ENCODE results near the gene PUS10. TPM values are rescaled to one million over a fixed set of nuclear protein-coding genes. Genes with fewer than 3 reads are reported as not detected.
A peak's percentile ranks its signal among the peaks of the same experiment; 100 is the strongest.
"Not testable (repeated sequence)": the region's sequence is repeated elsewhere in the genome, so short reads cannot be mapped to it uniquely, and the experiment has no call there.

The PUS10 gene
- total RNA-seq, 1 donor from 2014 or later, result 6.0 TPM

- no peak for DNase-seq (ENCODE audit: extremely low spot score, unreplicated experiment)
- Mint-ChIP-seq H3K4me3 (ENCODE audit: unreplicated experiment) (no peak overlapping the region), H3K27ac (ENCODE audit: unreplicated experiment) (peak overlapping the region; percentile 25)
Observed at GRCh38 chr2:60926741-60927552, 91.1 kb downstream of the PUS10 start.

GRCh38 chr2:60925994-60926740 is 91.9 kb downstream of the PUS10 start:
- Mint-ChIP-seq H3K27me3 (ENCODE audit: unreplicated experiment) (no peaks in the 10 kb centered on the region), H3K36me3 (ENCODE audit: unreplicated experiment) (peaks cover 24% of the 10 kb centered on the region), H3K4me1 (ENCODE audit: unreplicated experiment) (peaks cover 16% of the 10 kb centered on the region), H3K9me3 (ENCODE audit: unreplicated experiment) (no peaks in the 10 kb centered on the region), H3K27ac (ENCODE audit: unreplicated experiment) (peak overlapping the region; percentile 21), H3K4me3 (ENCODE audit: unreplicated experiment) (no peak overlapping the region)
- TF ChIP-seq CTCF (IDR thresholded peaks at IDR 0.05), result no peak
- no peak for DNase-seq (ENCODE audit: extremely low spot score, unreplicated experiment)

More at GRCh38 chr2:60926741-60927552, 91.1 kb downstream of the PUS10 start:
- no peak for TF ChIP-seq CTCF (IDR thresholded peaks at IDR 0.05)
- Mint-ChIP-seq H3K4me1 (ENCODE audit: unreplicated experiment) (peaks cover 16% of the 10 kb centered on the region), H3K36me3 (ENCODE audit: unreplicated experiment) (peaks cover 23% of the 10 kb centered on the region), H3K27me3 (ENCODE audit: unreplicated experiment) (no peaks in the 10 kb centered on the region), H3K9me3 (ENCODE audit: unreplicated experiment) (no peaks in the 10 kb centered on the region)

GRCh38 chr2:60907329-60907728 is 110.7 kb downstream of the PUS10 start:
- Mint-ChIP-seq H3K36me3 (ENCODE audit: unreplicated experiment) (peaks cover 12% of the 10 kb centered on the region), H3K9me3 (ENCODE audit: unreplicated experiment) (no peaks in the 10 kb centered on the region), H3K27ac (ENCODE audit: unreplicated experiment) (no peak overlapping the region), H3K4me3 (ENCODE audit: unreplicated experiment) (no peak overlapping the region), H3K27me3 (ENCODE audit: unreplicated experiment) (no peaks in the 10 kb centered on the region), H3K4me1 (ENCODE audit: unreplicated experiment) (no peaks in the 10 kb centered on the region)
- no peak for TF ChIP-seq CTCF (IDR thresholded peaks at IDR 0.05)
- DNase-seq (ENCODE audit: extremely low spot score, unreplicated experiment), result no peak

- Mint-ChIP-seq H3K4me3 (ENCODE audit: unreplicated experiment) (no peak overlapping the region), H3K36me3 (ENCODE audit: unreplicated experiment) (peaks cover 13% of the 10 kb centered on the region), H3K27ac (ENCODE audit: unreplicated experiment) (no peak overlapping the region), H3K4me1 (ENCODE audit: unreplicated experiment) (no peaks in the 10 kb centered on the region), H3K27me3 (ENCODE audit: unreplicated experiment) (no peaks in the 10 kb centered on the region), H3K9me3 (ENCODE audit: unreplicated experiment) (no peaks in the 10 kb centered on the region)
- no peak for DNase-seq (ENCODE audit: extremely low spot score, unreplicated experiment)
- no peak for TF ChIP-seq CTCF (IDR thresholded peaks at IDR 0.05)
Observed at GRCh38 chr2:60906395-60906794, 111.7 kb downstream of the PUS10 start.

GRCh38 chr2:60905867-60906266 is 112.2 kb downstream of the PUS10 start:
- peaks cover 13% of the 10 kb centered on the region for H3K36me3 Mint-ChIP-seq (ENCODE audit: unreplicated experiment)
- not testable (repeated sequence) for H3K4me3 Mint-ChIP-seq (ENCODE audit: unreplicated experiment); H3K27ac Mint-ChIP-seq (ENCODE audit: unreplicated experiment); H3K4me1 Mint-ChIP-seq (ENCODE audit: unreplicated experiment); H3K9me3 Mint-ChIP-seq (ENCODE audit: unreplicated experiment); H3K27me3 Mint-ChIP-seq (ENCODE audit: unreplicated experiment); DNase-seq (ENCODE audit: extremely low spot score, unreplicated experiment)

GRCh38 chr2:60901296-60901695 is 116.8 kb downstream of the PUS10 start:
- peaks cover 18% of the 10 kb centered on the region for H3K36me3 Mint-ChIP-seq (ENCODE audit: unreplicated experiment)
- not testable (repeated sequence) for H3K4me3 Mint-ChIP-seq (ENCODE audit: unreplicated experiment); H3K9me3 Mint-ChIP-seq (ENCODE audit: unreplicated experiment); DNase-seq (ENCODE audit: extremely low spot score, unreplicated experiment); H3K4me1 Mint-ChIP-seq (ENCODE audit: unreplicated experiment); H3K27me3 Mint-ChIP-seq (ENCODE audit: unreplicated experiment); H3K27ac Mint-ChIP-seq (ENCODE audit: unreplicated experiment)
